AG20443 (cell line): ENCODE data around the gene CIBAR2.
A peak's percentile ranks its signal among the peaks of the same experiment; 100 is the strongest.

Source experiments
- DNase-seq: peaks from one replicate; pipeline ENCODE4 v3.0.0; 2012; ENCODE audit warnings: low spot score, mixed read lengths

The CIBAR2 gene

GRCh38 chr16:85103114-85104079 lies 8.9 kb downstream of the CIBAR2 start:
- DNase-seq = no peak

GRCh38 chr16:85101956-85102630 lies 10.2 kb downstream of the CIBAR2 start:
- no peak for DNase-seq

- no peak for DNase-seq
Measured at GRCh38 chr16:85100265-85100664, 12.0 kb downstream of the CIBAR2 start.

- no peak for DNase-seq
Measured at GRCh38 chr16:85098565-85098964, 13.7 kb downstream of the CIBAR2 start.

GRCh38 chr16:85096921-85097320 lies 15.4 kb downstream of the CIBAR2 start:
- no peak for DNase-seq

GRCh38 chr16:85094812-85095211 lies 17.5 kb downstream of the CIBAR2 start:
- no peak for DNase-seq

GRCh38 chr16:85094176-85094805 lies 18.0 kb downstream of the CIBAR2 start:
- DNase-seq = no peak

GRCh38 chr16:85093705-85094104 lies 18.6 kb downstream of the CIBAR2 start:
- DNase-seq = no peak

GRCh38 chr16:85092851-85093250 lies 19.4 kb downstream of the CIBAR2 start:
- DNase-seq = no peak

GRCh38 chr16:85092309-85092708 lies 20.0 kb downstream of the CIBAR2 start:
- DNase-seq = no peak

- DNase-seq = no peak
Measured at GRCh38 chr16:85091522-85091910, 20.8 kb downstream of the CIBAR2 start.

GRCh38 chr16:85090873-85091521 lies 21.3 kb downstream of the CIBAR2 start:
- DNase-seq = no peak

- DNase-seq = no peak
Measured at GRCh38 chr16:85090181-85090580, 22.1 kb downstream of the CIBAR2 start.

GRCh38 chr16:85089525-85089924 lies 22.7 kb downstream of the CIBAR2 start:
- no peak for DNase-seq

GRCh38 chr16:85088570-85089199 lies 23.6 kb downstream of the CIBAR2 start:
- no peak for DNase-seq

GRCh38 chr16:85087899-85088569 lies 24.2 kb downstream of the CIBAR2 start:
- DNase-seq = no peak

GRCh38 chr16:85086347-85087291 lies 25.7 kb downstream of the CIBAR2 start:
- DNase-seq = peak; percentile 89

GRCh38 chr16:85085721-85086120 lies 26.6 kb downstream of the CIBAR2 start:
- no peak for DNase-seq

GRCh38 chr16:85084841-85085510 lies 27.3 kb downstream of the CIBAR2 start:
- no peak for DNase-seq
